Measurements from ENCODE around the gene KLHDC4.

DNA sequence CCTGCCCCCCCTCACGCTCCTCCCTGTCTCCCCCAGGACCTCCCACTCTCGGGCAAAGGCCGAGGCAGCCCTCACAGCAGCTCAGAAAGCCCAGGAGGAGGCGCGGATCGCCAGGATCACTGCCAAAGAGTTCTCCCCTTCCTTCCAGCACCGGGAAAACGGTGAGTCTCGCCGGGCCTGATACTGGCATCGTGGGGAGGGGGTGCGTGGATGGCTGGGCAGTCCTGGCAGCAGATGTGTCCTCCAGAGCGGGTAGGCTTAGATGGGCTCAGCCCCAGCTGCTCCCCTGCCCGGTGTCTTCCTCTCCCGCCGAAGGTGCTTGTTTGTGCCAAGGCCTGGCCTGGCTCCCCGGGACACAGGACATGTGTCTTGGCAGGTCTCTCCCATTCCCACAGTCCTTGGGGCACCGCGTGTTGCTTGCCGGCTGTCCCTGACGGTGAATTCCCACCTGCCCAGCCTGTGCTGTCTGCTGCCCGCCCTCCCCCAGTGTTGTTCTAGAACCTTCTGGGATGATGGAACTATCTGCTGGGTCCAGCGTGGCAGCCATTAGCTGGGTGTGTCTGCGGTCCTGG, 81.6 kb downstream of the KLHDC4 start:
- no peak for TF ChIP-seq POLR2A (IDR thresholded peaks at IDR 0.05; ENCODE audit: extremely low read depth, insufficient read length)
- TF ChIP-seq, protein P1, sequence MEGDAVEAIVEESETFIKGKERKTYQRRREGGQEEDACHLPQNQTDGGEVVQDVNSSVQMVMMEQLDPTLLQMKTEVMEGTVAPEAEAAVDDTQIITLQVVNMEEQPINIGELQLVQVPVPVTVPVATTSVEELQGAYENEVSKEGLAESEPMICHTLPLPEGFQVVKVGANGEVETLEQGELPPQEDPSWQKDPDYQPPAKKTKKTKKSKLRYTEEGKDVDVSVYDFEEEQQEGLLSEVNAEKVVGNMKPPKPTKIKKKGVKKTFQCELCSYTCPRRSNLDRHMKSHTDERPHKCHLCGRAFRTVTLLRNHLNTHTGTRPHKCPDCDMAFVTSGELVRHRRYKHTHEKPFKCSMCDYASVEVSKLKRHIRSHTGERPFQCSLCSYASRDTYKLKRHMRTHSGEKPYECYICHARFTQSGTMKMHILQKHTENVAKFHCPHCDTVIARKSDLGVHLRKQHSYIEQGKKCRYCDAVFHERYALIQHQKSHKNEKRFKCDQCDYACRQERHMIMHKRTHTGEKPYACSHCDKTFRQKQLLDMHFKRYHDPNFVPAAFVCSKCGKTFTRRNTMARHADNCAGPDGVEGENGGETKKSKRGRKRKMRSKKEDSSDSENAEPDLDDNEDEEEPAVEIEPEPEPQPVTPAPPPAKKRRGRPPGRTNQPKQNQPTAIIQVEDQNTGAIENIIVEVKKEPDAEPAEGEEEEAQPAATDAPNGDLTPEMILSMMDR (IDR thresholded peaks at IDR 0.05; ENCODE audit: low read depth, low read length): no peak
- TF ChIP-seq, protein P2, sequence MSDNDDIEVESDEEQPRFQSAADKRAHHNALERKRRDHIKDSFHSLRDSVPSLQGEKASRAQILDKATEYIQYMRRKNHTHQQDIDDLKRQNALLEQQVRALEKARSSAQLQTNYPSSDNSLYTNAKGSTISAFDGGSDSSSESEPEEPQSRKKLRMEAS (IDR thresholded peaks at IDR 0.05; ENCODE audit: low read depth, low read length): no peak
